Measurements from ENCODE around the gene TOB1. TPM values are rescaled to one million over a fixed set of nuclear protein-coding genes. Genes with fewer than 3 reads are reported as not detected.

The TOB1 gene
- total RNA-seq, 1 donor from 2014 or later: 15.5 TPM

GRCh38 chr17:50889528-50890118, 23.5 kb upstream of the TOB1 start:
- H3K27ac Mint-ChIP-seq (ENCODE audit: unreplicated experiment): no peak overlapping the region
- H3K27me3 Mint-ChIP-seq (ENCODE audit: unreplicated experiment): peaks cover 5% of the 10 kb centered on the region
- no peak for DNase-seq (ENCODE audit: low spot score)
- H3K4me1 Mint-ChIP-seq (ENCODE audit: unreplicated experiment): no peaks in the 10 kb centered on the region
- TF ChIP-seq CTCF (IDR thresholded peaks at IDR 0.05; ENCODE audit: unreplicated experiment): no peak
- H3K4me3 Mint-ChIP-seq (ENCODE audit: unreplicated experiment): no peak overlapping the region
- H3K9me3 Mint-ChIP-seq (ENCODE audit: unreplicated experiment): no peaks in the 10 kb centered on the region
- no peaks in the 10 kb centered on the region for H3K36me3 Mint-ChIP-seq (ENCODE audit: low read depth, unreplicated experiment)

GRCh38 chr17:50887705-50888245, 21.6 kb upstream of the TOB1 start:
- TF ChIP-seq CTCF (IDR thresholded peaks at IDR 0.05; ENCODE audit: unreplicated experiment): no peak
- H3K4me3 Mint-ChIP-seq (ENCODE audit: unreplicated experiment): no peak overlapping the region
- peaks cover 7% of the 10 kb centered on the region for H3K4me1 Mint-ChIP-seq (ENCODE audit: unreplicated experiment)
- no peaks in the 10 kb centered on the region for H3K27me3 Mint-ChIP-seq (ENCODE audit: unreplicated experiment)
- no peak for DNase-seq (ENCODE audit: low spot score)
- no peak overlapping the region for H3K27ac Mint-ChIP-seq (ENCODE audit: unreplicated experiment)
- no peaks in the 10 kb centered on the region for H3K36me3 Mint-ChIP-seq (ENCODE audit: low read depth, unreplicated experiment)
- no peaks in the 10 kb centered on the region for H3K9me3 Mint-ChIP-seq (ENCODE audit: unreplicated experiment)

GRCh38 chr17:50884439-50885311, 18.5 kb upstream of the TOB1 start:
- TF ChIP-seq CTCF (IDR thresholded peaks at IDR 0.05; ENCODE audit: unreplicated experiment): no peak
- Mint-ChIP-seq H3K4me3 (ENCODE audit: unreplicated experiment) (no peak overlapping the region), H3K27ac (ENCODE audit: unreplicated experiment) (peak overlapping the region; percentile 24), H3K27me3 (ENCODE audit: unreplicated experiment) (no peaks in the 10 kb centered on the region), H3K36me3 (ENCODE audit: low read depth, unreplicated experiment) (no peaks in the 10 kb centered on the region), H3K9me3 (ENCODE audit: unreplicated experiment) (no peaks in the 10 kb centered on the region), H3K4me1 (ENCODE audit: unreplicated experiment) (peaks cover 7% of the 10 kb centered on the region)
- DNase-seq (ENCODE audit: low spot score): no peak

GRCh38 chr17:50883850-50884438, 17.8 kb upstream of the TOB1 start:
- Mint-ChIP-seq H3K27me3 (ENCODE audit: unreplicated experiment) (no peaks in the 10 kb centered on the region), H3K9me3 (ENCODE audit: unreplicated experiment) (no peaks in the 10 kb centered on the region), H3K27ac (ENCODE audit: unreplicated experiment) (peak overlapping the region; percentile 24), H3K4me1 (ENCODE audit: unreplicated experiment) (peaks cover 7% of the 10 kb centered on the region), H3K36me3 (ENCODE audit: low read depth, unreplicated experiment) (no peaks in the 10 kb centered on the region), H3K4me3 (ENCODE audit: unreplicated experiment) (no peak overlapping the region)
- TF ChIP-seq CTCF (IDR thresholded peaks at IDR 0.05; ENCODE audit: unreplicated experiment): no peak
- no peak for DNase-seq (ENCODE audit: low spot score)
